ENCODE results near the gene MBNL2.

MBNL2 gene

GRCh38 chr13:97307118-97307881 lies 85.2 kb downstream of the MBNL2 start:
- DNase-seq: no peak

DNA sequence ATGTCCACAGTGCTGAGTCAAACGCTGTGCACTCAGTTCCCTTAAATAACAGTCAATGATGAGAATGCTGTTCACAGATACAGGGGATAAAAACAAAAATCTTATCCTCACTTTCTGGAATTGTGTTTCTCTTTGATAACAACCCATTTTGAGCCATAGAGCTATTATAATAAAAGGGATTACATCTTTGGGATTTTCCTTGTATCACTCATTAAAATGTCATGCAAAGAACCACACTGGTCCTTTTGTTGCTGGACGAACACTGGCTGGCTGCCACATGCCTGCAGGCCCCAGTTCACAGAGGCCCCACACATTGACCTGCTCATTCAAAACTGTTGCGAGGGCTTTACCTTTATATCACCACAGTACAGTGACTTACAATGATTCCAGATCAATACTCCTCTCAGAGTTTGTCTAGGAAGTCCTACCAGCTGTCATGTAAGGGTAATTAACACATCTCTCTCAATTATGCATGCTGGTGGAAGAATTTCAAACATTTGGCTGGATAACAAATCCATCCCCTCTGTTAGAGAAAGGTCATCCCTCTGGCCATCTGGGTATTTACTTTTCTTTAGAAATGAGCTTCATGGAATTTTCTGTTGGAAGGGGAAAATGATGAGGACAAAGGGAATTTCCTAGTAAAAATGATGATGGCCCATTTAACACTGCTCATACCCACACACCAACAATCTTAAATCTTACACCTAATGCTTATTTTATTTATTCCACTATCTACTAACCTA lies 85.9 kb downstream of the MBNL2 start:
- peak; percentile 43 for DNase-seq

- DNase-seq: peak; percentile 11
These were observed 86.7 kb downstream of the MBNL2 start for GRCh38 chr13:97308735-97309429.

GRCh38 chr13:97310809-97311436 lies 88.8 kb downstream of the MBNL2 start:
- DNase-seq: no peak

- DNase-seq: no peak
These were observed 89.8 kb downstream of the MBNL2 start for GRCh38 chr13:97311956-97312355.

DNA sequence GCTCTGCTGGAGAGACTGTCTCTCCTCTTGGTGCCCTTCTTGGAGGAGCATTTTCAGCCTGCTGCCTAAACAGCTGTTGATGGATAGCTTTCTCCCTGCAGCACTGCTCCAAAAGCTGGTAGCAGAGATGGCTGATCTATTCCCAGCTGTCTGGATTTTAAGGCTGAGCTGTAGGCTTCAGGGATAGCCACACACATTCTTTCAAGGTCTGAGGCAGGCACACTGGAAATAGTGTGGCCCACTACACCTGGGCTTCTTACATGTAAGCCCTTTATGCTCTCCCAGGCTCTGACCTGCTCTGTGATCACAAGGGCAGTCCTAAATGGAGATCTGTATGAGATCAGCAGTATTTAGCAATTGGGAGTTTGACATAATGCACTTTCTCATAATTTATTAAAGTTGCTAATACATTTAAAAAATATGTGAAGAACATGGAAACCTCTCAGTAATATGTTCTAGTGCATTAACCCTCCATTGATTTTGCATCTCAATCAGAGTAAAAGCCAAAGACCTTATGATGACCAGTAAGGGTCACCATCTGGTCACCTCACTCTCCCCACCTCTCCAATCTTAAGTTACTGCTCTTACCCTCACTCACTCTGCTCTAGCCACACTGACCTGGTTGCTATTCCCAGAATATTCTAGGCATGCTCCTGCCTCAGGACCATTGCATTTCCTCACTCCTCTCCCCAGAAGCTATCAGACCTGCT lies 91.6 kb downstream of the MBNL2 start:
- DNase-seq: no peak

DNA sequence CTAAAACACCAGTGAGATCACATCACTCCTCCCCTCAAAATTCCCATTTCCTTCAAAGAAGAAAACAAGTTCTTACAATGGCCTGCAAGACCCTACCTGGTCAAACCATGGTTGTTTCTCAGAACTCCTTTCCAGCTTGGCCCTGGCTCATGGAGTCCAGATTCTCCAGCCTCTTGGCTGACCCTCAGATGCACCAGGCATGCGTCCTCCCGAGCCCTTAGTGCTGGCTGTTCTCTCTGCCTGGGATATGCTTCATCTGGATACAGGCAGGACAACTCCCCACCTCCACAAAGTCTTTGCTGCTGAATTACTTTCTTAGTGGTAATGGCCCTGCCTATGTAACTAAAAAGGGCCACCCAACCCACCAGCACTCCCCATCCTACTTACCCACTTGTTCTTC lies 94.3 kb downstream of the MBNL2 start:
- no peak for DNase-seq

DNA sequence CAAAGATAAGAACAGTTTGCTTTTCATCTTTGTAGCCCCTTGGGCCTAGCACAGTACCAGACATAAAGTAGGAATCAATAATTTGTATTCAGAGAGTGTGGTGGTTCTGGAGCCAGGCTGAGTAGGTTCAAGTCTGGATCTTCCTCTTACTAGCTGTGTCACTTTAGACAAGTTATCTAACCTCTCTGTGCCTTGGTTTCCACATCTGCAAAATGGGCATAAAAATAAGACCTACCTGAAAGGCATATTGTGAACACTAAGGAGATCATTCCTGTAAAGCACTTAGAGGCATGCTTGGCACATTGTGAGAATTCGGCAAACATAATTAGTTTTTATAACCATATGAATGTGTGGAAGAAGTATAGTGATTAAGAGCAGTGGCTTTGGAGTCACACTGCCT lies 95.8 kb downstream of the MBNL2 start:
- no peak for DNase-seq

DNA sequence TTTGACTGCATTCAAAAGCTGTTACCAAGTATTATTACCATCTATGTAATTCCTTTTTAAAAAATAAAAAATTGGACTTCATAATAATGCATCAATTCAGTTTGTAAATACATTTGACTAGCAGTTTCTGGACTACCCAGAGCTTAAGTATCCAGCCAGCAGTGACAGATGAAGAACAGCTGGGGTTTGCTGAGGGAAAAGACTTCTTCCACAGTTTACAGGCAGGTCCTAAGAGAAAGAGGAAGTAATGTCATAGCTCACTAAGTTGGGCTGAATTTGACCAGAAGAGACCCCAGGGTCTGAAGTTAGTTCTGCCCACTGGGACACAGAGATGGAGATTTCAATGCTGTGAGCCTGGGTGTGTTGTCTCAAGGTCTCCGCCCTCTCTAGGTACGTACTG lies 96.4 kb downstream of the MBNL2 start:
- no peak for DNase-seq

DNA sequence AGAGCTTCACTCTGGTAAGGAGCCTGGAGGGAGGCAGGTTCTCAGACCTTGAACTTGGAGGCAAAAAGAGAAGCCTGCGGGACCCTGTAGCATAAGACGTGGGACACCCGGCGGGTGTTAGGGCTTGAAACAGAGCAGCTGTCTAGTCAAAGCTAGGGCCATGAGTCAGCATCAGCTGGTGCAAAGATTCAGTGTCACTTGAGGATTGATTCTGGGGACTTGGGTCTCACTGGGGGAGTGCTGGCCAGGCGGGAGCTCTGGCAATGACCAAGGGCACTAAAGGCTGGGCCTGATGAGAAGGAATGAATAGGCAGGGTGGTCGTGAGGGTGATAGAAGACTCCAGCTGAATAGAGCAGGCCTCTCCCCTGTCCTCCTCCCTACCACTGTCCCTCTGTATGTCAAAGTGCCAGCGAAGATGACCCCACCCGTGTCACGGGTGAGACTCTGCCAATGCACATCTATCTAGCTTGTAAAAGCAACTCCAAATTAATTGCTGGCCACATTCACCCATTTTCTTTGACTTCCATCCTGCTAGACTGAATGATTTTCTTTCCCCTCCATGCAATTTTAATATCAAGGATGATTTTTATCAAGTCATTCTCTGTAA lies 97.1 kb downstream of the MBNL2 start:
- DNase-seq: no peak

- no peak for DNase-seq
These were observed 99.0 kb downstream of the MBNL2 start for GRCh38 chr13:97321101-97321500.

- DNase-seq: no peak
These were observed 99.6 kb downstream of the MBNL2 start for GRCh38 chr13:97321616-97322321.

GRCh38 chr13:97322740-97323342 lies 100.7 kb downstream of the MBNL2 start:
- DNase-seq: no peak

DNA sequence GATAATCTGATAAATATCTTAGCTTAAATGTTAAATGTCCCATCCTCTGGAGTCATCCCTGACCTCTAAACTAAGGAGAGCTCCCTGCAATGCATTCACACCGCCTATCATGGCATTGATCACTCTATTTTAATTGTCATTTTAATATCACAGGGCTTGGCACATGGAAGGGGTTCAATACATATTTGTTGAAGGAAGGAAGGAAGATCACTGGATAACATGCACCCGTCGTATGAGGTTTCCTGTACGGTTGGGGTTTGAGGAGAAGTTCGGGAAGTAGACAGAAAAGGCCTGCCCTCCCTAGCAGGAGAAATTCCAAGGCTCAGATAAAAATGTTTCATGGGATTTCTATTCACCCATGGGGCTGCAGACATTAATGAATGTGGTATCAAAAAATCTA lies 102.0 kb downstream of the MBNL2 start:
- no peak for DNase-seq

DNA sequence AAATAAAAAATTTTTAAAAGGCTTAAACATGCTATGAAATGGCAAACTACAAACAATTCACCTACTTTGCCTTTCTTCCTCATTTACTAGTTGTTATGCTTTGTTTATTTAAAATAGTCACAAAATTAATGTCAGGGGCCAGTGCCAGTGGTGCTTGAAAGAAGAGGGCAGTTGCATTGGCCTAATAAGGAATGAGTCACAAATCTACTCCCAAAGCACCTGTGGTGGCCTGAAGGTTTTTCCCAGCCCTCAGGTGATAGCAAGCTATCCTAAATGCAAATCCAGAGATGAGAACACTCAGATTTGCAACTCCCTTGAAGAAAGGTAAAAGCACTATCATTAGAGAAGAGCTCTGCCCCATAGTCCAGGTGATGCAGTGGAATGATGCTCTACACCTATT lies 103.6 kb downstream of the MBNL2 start:
- DNase-seq: no peak

GRCh38 chr13:97327086-97327485 lies 105.0 kb downstream of the MBNL2 start:
- no peak for DNase-seq

DNA sequence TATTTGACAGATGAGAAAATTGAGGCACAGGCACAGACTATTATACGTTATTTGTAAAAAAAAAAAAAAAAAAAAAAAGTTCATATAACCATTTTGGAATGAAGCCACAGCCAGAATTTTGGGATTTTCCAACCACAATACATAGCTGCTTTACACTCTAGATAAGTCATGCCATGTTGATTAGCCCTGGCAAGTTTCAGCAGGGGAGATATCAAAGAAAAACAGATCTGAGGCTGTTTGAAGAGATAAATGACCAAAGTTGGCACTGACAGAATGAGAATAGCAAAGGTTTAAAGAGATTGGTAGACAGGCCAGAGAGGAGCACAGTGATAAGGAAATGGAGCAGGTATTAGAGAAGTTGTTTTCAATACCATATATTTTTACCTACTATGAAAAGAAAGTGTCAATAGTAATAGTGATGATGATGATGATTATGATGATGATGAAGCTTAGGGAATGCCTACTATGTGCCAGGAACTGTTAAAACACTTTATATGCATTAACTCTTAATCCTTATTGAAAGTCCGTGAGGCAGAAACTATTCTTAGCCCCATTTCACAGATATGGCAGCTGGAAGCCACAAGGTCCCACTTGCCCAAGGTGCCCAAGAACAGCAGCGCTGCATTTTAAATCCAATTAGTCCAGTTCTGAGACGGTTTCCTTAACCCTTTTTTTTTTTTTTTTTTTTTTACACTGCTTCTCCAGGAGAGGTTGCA lies 105.5 kb downstream of the MBNL2 start:
- no peak for DNase-seq

DNA sequence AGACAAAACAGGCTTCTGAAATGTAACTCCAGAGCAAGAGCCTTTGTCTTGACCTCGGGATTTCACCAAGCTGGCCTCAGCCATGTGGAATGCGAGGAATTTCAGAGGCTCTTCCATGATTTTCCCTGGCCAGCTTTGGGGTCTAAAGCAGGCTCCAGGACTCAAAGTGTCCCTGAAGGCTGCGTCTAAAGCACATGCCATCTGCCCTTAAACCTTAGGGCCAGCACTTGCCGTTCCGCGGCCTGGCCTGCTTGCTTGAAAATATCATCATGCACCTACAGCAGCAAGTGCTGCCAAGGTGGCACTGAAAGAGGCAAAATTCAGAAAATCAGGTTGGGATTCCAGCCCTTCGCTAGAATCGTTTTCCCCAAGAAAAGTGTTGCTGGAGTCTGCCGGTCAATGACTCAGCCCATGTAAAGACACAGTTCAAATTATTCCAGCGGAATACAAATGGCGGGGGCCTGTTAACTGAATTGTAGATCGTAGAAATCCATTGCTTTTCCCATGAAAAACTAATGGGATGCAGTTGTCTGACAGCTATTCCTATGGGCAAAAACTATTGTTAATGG lies 106.2 kb downstream of the MBNL2 start:
- DNase-seq: no peak

DNA sequence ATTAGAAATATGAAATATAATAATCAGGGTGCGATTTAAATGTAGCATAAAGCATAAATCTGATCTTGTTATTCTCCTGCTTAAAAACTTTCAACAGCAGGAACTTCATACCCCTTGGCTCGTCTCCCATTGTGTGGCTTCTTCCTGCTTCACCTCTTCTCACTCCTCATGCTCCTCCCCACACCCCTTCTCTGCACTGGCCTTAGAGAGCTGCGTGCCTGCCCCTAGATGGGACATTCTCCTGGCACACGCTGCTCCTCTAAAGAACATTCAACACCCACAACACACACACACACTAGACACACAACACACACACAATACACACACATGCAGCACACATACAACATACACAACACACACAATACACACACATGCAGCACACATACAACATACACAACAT lies 107.2 kb downstream of the MBNL2 start:
- no peak for DNase-seq

GRCh38 chr13:97330448-97330847 lies 108.3 kb downstream of the MBNL2 start:
- DNase-seq: no peak
